Measurements from ENCODE around the gene PABPC3. TPM values are rescaled to one million over a fixed set of nuclear protein-coding genes. Genes with fewer than 3 reads are reported as not detected.

The PABPC3 gene
- total RNA-seq, 2 experiments from 2014 or later: 0.20 to 0.66 TPM

GRCh38 chr13:25141042-25141441 lies 45.1 kb downstream of the PABPC3 start:
- H3K9me3 Mint-ChIP-seq: peaks cover 2% of the 10 kb centered on the region
- no peak overlapping the region for H3K4me3 Mint-ChIP-seq
- Histone ChIP-seq H3K4me1 (ENCODE audit: insufficient read depth, low read length) (no peaks in the 10 kb centered on the region), H3K36me3 (ENCODE audit: insufficient read depth, low read length) (no peaks in the 10 kb centered on the region), H3K27me3 (ENCODE audit: control insufficient read depth in 1 of 2, insufficient read depth in 2 of 2, low read length in 2 of 2) (peaks cover 4 to 22% of the 10 kb centered on the region in 2 experiments), H3K4me3 (ENCODE audit: low read length) (no peak overlapping the region), H3K9me3 (ENCODE audit: control insufficient read depth in 1 of 2, insufficient read depth in 1 of 2, low read length in 2 of 2) (no peaks in the 10 kb centered on the region), H3K27ac (ENCODE audit: low read depth in 1 of 2, low read length in 2 of 2) (no peak overlapping the region)
- H3K4me1 Mint-ChIP-seq (ENCODE audit: low read depth): no peaks in the 10 kb centered on the region
- DNase-seq (no peak), ATAC-seq (ENCODE audit: poor library complexity) (no peak)
- intact Hi-C loops (cut with DNase I, micrococcal nuclease): no loop called here
- no peak overlapping the region for H3K27ac Mint-ChIP-seq
- H3K27me3 Mint-ChIP-seq: peaks cover 53% of the 10 kb centered on the region
- ChIA-PET POLR2A (no interaction called here), CTCF (interaction anchor here (0.7 kb wide), 1 partner anchor 630 kb away, joined by 3 read pairs; no protein-coding TSS in a partner anchor)
- H3K36me3 Mint-ChIP-seq (ENCODE audit: low read depth): no peaks in the 10 kb centered on the region
- TF ChIP-seq, protein P1, sequence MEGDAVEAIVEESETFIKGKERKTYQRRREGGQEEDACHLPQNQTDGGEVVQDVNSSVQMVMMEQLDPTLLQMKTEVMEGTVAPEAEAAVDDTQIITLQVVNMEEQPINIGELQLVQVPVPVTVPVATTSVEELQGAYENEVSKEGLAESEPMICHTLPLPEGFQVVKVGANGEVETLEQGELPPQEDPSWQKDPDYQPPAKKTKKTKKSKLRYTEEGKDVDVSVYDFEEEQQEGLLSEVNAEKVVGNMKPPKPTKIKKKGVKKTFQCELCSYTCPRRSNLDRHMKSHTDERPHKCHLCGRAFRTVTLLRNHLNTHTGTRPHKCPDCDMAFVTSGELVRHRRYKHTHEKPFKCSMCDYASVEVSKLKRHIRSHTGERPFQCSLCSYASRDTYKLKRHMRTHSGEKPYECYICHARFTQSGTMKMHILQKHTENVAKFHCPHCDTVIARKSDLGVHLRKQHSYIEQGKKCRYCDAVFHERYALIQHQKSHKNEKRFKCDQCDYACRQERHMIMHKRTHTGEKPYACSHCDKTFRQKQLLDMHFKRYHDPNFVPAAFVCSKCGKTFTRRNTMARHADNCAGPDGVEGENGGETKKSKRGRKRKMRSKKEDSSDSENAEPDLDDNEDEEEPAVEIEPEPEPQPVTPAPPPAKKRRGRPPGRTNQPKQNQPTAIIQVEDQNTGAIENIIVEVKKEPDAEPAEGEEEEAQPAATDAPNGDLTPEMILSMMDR (IDR thresholded peaks at IDR 0.05): no peak

DNA sequence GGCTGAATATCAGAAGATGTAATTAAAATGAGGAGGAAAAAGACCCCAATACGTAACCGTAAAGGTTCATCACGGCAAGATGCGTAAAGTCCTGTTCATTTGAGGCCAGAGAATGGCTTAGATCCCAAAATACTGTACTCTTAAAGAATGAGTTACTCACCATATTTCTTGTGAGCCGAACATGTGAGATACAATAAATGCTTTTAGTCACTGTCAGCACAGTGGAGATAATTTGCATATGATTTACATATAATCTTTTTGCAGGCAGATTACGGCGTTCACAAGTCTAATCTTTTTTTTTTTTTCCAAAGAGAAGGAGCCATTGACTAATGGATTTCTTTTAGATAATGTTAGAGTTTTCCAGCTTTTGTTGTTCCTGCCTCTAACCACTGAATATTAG lies 47.8 kb downstream of the PABPC3 start:
- Mint-ChIP-seq H3K4me1 (ENCODE audit: low read depth) (no peaks in the 10 kb centered on the region), H3K9me3 (peaks cover 2% of the 10 kb centered on the region), H3K27ac (no peak overlapping the region), H3K4me3 (no peak overlapping the region), H3K27me3 (peaks cover 49% of the 10 kb centered on the region), H3K36me3 (ENCODE audit: low read depth) (no peaks in the 10 kb centered on the region)
- ChIA-PET POLR2A (no interaction called here), CTCF (no interaction called here)
- DNase-seq: no peak
- peaks cover 0 to 10% of the 10 kb centered on the region in 2 experiments for H3K27me3 ChIP-seq (ENCODE audit: control insufficient read depth in 1 of 2, insufficient read depth in 2 of 2, low read length in 2 of 2)
- H3K36me3 ChIP-seq (ENCODE audit: insufficient read depth, low read length): no peaks in the 10 kb centered on the region
- ATAC-seq (ENCODE audit: poor library complexity): no peak
- no peaks in the 10 kb centered on the region for H3K9me3 ChIP-seq (ENCODE audit: control insufficient read depth in 1 of 2, insufficient read depth in 1 of 2, low read length in 2 of 2)
- no peaks in the 10 kb centered on the region for H3K4me1 ChIP-seq (ENCODE audit: insufficient read depth, low read length)
- TF ChIP-seq, protein P1 (IDR thresholded peaks at IDR 0.05): no peak
- no peak overlapping the region for H3K27ac ChIP-seq (ENCODE audit: low read depth in 1 of 2, low read length in 2 of 2)
- intact Hi-C loops (cut with DNase I, micrococcal nuclease): no loop called here
- H3K4me3 ChIP-seq (ENCODE audit: low read length): no peak overlapping the region

GRCh38 chr13:25147638-25148401 lies 51.9 kb downstream of the PABPC3 start:
- H3K9me3 Mint-ChIP-seq: peaks cover 2% of the 10 kb centered on the region
- Histone ChIP-seq H3K27ac (ENCODE audit: low read depth in 1 of 2, low read length in 2 of 2) (no peak overlapping the region), H3K27me3 (ENCODE audit: control insufficient read depth in 1 of 2, insufficient read depth in 2 of 2, low read length in 2 of 2) (peaks cover 4 to 8% of the 10 kb centered on the region in 2 experiments), H3K4me3 (ENCODE audit: low read length) (no peak overlapping the region), H3K4me1 (ENCODE audit: insufficient read depth, low read length) (no peaks in the 10 kb centered on the region), H3K36me3 (ENCODE audit: insufficient read depth, low read length) (no peaks in the 10 kb centered on the region), H3K9me3 (ENCODE audit: control insufficient read depth in 1 of 2, insufficient read depth in 1 of 2, low read length in 2 of 2) (peaks cover 0 to 6% of the 10 kb centered on the region in 2 experiments)
- DNase-seq: no peak
- no peak for ATAC-seq (ENCODE audit: poor library complexity)
- ChIA-PET CTCF (interaction anchor here (0.7 kb wide), 1 partner anchor 376 kb away, joined by 3 read pairs; no protein-coding TSS in a partner anchor), POLR2A (no interaction called here)
- intact Hi-C loops (cut with DNase I, micrococcal nuclease): no loop called here
- no peak overlapping the region for H3K4me3 Mint-ChIP-seq
- H3K27ac Mint-ChIP-seq: no peak overlapping the region
- H3K36me3 Mint-ChIP-seq (ENCODE audit: low read depth): no peaks in the 10 kb centered on the region
- TF ChIP-seq, protein P1 (IDR thresholded peaks at IDR 0.05): no peak
- H3K4me1 Mint-ChIP-seq (ENCODE audit: low read depth): no peaks in the 10 kb centered on the region
- peaks cover 62% of the 10 kb centered on the region for H3K27me3 Mint-ChIP-seq
